Globus pallidus (tissue), 1 donor: ENCODE data around the gene WASHC3.
"Not testable (repeated sequence)": the region's sequence is repeated elsewhere in the genome, so short reads cannot be mapped to it uniquely, and the experiment has no call there.

Source experiments
- DNase-seq: peaks from one replicate; pipeline ENCODE4 v3.0.0-alpha.2; 2015; ENCODE audit warnings: low spot score

The WASHC3 gene, protein sequence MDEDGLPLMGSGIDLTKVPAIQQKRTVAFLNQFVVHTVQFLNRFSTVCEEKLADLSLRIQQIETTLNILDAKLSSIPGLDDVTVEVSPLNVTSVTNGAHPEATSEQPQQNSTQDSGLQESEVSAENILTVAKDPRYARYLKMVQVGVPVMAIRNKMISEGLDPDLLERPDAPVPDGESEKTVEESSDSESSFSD

DNA sequence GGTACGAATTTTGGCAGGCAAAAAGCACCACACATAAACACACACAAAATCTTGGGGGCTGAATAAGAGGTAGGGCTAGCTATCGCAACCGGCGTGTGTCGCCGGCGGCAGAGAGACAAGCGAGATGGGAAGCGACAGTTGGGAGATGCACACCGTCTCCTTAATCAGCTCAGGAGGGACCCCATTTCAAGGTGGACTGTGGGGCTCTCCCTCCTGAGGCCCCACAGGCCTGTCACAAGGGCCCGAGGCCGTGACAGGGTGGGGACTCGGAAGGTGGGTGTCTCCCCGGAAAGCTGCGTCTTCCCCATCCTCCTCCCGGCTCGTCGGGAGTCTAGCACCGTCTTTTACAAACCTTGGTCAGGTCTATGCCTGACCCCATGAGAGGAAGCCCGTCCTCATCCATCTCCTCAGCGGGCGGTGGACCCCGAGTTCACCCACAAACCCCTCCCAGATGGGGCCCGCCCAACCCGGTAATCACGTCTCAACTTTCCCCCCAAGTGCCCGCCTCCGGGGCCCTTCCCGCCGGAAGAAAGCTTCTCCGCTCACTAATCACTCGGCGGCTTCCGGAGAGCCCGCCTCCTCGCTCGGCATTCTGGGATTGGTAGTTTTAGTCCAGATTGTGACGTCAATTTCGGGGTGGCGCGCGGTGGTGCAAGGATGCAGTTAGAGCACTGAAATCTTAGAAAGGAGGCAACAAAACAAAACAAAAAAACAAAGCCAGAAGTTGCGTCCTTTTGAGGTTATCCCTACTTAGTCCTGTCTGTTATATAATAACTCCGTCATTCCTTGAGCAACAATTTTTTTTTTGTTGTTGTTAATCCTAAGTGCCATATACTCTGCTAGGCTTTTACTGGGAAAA, at the start of gene WASHC3:
Gene WASHC3, minus strand, starts transcription at position 432 of the 859 bp plus-strand sequence. Its CDS starts 29 bp downstream, at position 403.
- peak; percentile 97 for DNase-seq

DNA sequence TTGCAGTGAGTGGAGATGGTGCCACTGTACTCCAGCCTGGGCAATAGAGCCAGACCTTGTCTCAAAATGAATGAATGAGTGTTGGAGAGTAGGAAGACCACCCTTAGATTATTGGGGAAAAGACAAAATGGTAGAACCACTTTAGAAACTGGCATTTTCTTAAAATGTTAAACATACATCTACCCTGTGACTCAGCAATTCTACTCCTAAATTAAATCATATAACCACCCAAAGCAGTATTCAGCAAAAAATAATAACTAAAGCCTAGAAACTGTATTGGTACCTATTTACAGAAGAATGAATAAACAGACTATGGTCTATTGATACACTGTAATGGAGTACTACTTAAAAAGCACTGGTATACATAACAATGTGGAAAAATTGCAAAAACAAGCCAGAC, 49.0 kb upstream of the WASHC3 start:
- no peak for DNase-seq

DNA sequence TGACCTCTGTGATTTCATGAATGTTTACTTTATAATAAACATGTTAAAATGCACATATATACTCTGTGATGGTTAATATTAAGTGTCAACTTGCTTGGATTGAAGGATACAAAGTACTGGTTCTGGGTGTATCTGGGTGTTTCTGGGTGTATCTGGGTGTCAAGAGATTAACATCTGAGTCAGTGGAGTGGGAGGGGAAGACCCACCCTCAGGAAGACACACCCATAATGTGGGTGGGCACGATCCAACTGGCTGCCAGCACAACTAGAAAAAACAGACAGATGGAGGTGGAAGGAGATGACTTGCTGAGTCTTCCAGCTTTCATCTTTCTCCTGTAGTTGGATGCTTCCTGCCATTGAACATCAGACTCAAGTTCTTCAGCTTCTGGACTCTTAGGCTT, 46.2 kb upstream of the WASHC3 start:
- no peak for DNase-seq

DNA sequence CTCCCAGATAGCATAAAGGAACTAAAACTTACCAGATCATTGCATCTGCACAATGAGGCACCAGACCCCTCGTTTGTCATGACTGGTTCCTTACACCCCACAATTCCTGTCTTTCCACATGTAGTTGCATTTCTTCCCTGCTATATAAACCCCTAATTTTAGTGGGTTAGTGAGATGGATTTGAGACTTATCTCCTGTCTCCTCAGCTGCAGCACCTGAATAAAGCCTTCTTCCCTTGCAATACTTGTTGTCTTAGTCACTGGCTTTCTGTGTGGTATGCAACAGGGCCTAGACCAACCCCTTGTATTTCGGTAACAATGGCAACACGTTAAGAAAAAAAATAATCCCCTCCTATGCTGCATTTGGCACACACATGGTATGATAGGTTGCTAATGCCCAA, 45.1 kb upstream of the WASHC3 start:
- DNase-seq = no peak

DNA sequence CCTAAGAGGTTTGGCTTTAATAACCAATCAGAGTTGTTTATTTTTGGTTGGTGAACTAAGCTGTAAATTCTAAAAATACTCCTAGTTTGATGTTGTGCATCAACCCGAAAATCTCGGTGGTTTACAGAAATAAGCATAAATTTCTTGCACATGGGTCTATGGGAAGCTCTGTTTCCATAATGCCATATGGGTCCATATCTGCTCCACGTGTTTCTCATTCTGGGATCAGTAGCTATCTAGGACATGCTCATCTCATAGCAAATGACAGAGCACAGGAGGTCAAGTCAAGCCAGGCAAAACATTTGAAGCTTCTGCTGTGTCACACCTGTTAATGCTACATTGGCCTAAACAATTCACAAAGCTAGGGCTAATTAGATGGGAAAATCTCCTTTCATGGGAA, 35.1 kb upstream of the WASHC3 start:
- DNase-seq = no peak

DNA sequence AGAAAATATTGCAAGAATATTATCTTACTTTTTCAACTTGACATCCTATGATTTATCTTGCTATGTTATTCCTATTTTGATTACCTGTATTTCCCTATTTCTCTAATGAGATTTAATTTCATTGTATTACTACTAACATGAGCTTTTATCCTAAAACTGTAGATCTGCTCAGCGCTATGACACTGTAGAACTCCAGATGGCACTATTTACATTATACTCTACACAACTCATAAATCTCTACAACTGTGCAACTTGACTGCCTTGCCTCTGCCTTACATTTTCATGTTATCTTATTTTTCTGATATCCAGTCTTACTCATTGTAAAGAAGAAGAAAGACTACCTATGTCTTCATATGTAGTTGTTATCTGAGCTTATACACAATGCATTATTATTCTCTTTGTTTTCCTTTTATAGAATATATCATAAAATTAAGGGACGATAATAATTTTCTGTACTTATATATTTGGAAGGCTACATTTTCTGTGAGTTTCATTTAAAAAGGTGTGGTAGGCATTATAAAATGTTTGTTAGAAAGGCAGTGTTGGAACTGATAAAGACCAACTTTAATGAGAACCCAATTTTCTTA, 34.0 kb upstream of the WASHC3 start:
- DNase-seq = no peak

DNA sequence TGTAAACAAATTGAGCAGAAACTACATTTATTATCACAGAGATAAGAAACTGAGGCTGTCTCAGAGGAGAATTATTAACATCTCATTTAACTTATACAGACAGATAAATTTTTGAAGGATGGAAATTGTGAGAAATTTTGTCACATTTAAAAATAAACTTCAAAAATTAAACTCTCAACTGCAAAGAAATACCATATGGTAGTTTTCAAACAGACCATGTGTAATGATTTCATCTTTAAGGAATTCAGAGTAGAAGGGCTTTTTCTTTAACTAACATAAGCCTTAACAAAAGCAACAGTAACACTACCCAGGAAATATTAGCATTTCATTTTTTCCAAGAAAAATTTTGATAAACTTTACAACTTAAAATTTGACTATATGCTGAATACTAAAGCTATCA, 31.5 kb upstream of the WASHC3 start:
- DNase-seq = no peak

DNA sequence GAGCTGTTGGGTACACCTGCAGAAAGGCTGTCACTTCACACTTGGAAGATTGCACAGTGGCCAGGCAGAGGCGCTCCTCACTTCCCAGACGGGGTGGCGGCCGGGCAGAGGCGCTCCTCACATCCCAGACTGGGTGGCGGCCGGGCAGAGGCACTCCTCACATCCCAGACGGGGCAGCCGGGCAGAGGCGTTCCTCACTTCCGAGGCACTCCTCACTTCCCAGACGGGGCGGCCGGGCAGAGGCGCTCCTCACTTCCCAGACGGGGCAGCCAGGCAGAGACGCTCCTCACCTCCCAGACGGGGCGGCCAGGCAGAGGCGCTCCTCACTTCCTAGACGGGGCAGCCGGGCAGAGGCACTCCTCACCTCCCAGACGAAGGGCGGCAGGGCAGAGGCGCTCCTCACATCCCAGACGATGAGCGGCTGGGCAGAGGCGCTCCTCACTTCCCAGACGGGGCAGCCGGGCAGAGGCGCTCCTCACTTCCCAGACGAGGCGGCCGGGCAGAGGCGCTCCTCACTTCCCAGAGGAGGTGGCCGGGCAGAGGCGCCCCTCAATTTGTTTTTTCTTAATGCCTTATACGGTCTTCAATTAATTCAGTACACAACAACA, 27.5 kb upstream of the WASHC3 start:
- not testable (repeated sequence) for DNase-seq

DNA sequence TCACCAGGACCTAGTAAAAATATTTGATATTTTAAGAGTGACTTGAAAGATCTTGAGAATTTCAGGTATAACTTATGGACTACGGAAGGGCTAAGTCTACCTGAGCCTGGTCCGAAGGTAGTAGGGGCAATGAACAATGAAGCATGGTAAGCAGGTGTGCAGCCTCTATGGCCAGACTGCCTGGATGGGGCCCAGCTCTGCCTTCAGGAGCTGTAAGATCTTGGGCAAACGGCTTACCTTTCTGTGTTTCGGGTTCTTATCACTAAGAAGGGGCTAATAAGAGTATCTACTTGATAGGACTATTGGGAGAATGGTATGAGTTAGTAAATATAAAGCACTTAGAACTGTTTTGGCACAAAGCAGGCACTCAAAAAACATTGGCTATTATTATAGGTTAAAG, 19.1 kb upstream of the WASHC3 start:
- no peak for DNase-seq

DNA sequence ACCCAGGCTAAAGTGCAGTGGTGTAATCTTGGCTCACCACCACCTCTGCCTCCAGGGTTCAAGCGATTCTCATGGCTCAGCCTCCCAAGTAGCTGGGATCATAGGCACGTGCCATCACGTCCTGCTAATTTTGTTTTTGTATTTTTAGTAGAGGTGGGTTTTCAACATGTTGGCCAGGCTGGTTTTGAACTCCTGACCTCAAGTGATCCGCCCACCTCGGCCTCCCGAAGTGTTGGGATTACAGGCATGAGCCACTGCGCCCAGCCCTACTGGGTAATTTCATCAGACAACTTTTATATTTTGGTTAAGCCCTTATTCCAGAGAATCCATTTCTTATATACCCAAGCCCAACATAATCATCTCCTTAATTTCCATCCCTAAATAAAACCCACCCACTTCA, 10.3 kb upstream of the WASHC3 start:
- not testable (repeated sequence) for DNase-seq

DNA sequence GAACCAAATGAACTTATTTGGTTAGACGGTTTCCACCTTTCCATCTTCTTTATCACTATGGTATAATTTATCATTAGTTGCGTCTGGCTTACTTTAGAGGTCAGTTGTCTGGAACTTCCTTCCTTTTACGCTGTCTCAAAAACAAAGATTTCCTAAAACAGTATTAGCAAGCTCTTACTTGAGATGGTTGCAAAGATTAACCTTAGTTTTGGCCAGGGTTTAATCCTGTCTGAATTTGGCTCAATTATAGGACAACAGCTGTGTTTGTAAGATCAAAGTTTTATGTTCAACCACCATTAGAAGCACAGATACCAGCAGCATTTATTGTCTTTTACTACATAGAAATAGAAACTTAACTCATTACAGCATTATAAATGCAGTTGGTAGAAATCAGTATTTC, 7.9 kb upstream of the WASHC3 start:
- DNase-seq = no peak

DNA sequence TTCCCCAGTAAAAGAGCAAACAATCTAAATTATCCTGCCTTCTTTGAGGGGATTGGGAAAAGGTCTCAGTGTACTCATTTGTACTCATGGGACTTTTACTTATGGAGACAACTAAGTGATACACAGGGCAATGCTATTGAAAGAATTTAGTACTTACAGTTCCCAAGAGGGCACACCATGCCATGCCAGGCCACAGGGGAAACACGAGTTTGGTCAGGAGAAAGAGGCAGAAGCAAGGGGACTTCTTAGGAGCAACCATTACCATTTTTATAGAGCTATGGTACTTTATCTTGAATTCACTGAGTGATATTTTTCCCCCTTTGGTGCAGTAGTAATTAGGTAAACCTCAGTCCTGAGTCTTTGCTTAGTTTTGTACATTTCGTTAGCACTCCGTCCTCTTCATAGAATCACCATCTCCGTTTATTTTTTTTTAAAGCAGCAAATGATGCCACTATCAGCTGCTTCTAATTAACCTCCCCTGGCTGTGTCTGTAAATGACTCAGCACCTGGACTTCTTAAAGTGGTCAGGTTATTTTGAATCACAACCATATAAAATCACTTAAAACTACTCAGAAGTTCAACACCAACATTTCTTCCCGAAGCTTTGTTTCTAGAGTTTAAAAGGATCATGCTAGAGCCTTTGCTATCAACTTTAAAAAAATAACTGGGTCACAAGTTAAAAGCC, 5.9 kb upstream of the WASHC3 start:
- DNase-seq = no peak

DNA sequence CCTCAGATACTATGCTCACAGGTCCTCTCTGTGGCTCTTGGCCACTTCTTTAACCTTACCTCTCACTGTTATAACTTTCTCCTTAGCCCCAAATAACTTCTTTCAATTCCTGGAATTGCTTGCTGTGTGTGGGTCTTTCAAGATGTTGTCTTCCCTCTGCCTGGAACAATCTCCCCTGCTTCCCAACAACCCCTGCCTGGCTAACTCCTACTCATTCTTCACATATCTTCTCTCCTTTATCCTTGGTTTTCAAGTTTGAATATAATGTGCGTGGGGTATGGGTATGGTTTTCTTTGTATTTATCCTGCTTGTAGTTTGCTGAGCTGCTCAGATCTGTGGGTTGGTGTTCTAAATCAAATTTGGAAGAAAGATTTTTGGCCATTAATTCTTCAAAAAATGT, 2.7 kb upstream of the WASHC3 start:
- no peak for DNase-seq

DNA sequence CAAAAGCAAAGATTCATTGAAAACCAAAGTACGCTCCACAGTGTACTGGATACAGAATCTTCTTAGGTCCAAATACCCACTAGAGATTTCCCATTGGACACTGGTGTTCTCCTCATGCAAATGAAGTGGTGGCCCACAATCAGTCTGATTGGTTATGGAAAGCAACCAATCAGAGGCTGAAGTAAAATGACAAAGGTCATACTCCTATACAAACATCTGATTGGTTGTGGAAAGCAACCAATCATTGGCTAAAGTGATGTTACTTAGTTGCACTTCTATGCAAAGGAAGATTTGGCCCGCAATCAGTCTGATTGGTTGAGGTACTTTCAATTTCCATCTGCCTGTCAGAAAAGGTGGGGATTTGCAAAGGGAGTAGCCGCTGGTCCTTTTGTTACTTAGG, 1.3 kb upstream of the WASHC3 start:
- no peak for DNase-seq

DNA sequence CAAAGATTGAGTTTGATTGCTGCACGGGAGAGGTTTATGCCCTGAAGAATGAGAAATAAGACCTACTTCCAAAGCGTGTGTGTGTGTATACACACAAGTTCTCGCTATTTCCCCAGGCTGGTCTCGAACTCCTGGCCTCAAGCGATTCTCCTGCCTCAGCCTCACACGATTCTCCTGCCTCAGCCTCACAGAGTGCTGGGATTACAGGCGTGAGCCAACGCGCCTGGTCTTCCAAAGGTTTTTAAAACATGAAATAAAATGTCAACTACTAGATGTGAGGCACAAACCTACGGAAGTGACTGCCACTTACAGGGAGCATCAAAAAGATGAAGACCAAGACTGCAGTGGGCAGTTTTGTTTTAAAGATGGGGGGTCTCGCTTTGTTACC, 622 bp upstream of the WASHC3 start:
- DNase-seq = no peak

DNA sequence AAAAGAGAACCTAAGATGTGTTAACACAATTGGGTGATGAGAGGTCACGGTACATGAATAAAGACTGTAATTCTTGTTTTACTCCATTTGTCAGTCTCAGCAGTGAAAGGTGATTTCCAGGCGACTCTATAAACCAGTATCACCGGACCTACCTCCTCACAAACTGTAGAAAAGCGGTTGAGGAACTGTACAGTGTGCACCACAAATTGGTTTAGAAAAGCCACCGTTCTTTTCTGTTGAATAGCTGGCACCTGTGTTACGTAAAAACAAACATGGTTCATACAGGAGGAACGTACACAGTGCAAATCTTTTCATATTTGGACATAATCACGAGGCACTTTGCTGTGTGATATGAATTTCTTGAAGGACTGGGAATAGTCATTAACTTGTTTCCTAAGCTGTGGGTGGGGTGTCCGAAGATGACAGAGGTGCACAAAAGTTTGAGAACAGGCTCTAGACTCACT, 663 bp downstream of the WASHC3 start:
- no peak for DNase-seq

DNA sequence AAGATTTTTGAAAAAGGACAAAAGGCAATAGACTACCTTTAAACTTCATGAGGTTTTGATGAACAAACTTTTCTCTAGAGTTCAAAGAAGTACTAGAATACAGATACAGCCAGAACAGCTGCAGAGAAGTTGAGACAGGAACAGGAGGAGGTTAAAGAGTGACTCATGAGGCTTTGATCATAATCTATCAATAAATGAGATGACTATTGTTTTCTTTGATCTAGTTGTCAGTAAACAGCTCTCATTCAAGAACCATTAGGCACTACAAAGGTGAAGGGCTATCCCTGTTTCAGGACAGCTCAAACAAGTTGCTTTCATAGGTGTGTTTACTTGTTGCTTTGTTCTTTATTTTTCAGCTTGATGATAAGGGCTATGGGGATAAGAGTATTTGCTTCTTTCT, 2.4 kb downstream of the WASHC3 start:
- DNase-seq = no peak

DNA sequence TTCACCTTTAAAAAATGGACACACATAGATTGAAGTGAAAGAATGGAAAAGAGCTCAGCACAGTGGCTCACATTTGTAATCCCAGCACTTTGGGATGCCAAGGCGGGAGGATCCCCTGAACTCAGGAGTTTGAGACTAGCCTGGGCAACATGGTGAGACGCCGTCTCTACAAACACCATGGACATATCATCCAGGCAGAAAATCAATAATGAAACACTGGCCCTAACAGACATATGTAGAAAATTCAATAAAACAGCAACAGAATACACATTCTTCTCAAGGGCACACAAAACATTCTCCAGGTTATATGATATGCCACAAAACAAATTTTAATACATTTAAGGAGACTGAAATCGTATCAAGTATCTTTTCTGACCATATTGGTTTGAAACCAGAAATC, 7.4 kb downstream of the WASHC3 start:
- no peak for DNase-seq

DNA sequence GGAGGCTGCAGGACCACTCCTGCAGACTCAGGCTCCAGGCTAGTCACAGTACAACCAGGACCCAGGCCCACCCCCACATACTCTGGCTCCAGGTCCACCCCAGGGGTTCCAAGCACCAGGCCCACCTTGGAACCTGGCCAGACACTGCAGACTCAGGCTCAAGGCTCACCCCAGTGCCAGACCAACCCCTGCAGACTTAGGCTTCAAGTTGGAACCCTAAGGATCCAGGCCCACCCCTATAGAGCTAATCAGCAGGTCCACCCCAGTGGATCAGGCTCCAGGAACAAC, 8.8 kb downstream of the WASHC3 start:
- no peak for DNase-seq

DNA sequence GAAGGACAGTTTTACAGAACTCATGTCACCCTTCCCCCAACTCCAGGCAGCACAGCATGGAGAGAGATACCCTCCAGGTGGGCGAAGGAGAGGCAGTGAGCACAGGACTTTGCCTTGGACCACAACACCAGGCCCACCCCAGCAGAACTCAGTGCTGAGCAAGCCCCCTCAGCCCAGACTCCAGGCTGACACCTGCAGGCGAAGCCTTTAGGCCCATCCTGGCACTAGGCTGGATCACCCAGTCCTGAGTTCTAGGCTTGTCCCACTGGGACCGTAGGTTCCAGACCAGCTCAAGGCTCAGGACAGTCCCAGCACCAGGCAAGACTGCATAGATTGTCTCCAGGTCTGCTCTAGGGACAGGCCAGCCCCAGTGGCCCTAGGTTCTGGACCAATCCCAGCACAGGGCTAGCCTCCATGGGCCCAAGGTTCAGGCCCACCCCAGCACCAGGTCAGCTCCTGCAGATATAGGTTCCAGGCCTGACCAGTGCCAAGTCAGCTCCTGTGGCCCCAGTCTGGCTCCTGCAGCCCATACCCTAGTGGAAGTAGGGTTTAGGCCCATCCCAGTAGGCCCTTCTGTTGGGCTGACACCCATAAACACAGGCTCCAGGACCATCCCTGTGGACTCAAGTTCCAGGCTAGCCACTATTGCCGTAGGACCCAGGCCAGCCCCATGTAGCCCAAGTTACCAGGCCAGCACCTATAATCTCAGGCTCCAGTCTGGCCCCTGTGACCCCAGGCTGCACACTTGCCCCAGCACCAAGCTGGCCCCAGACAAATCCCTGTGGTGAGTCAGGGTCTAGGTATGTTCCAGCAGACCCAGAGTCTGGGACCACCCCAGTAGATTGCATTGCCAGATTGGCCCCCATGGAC, 9.4 kb downstream of the WASHC3 start:
- DNase-seq = no peak

DNA sequence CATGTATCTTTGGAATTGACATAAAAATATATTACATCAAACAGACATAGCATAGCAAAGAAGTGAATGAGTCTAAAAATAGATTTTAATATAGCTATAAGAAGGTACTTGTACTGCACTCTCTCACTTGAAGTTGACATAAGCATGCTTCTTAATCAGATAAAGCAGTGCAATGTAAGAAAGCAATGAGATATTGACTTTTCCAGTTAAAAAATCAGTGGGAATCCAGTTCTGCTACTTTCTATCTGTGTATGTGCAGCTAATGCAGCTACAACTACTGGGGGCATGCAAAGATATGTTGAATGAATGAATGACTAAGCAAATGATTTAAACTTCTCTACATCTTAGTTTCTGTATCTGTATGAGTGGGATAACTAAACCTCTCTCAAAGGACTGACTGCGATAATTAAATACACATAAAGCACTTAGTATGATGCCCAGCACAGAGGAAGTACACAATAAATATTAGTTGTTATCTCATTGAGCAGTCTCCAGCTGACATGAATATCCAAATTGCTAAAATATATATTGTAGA, 10.3 kb downstream of the WASHC3 start:
- DNase-seq = no peak
